Neural progenitor cell (in vitro differentiated cells): ENCODE measurements around the gene NEURL1. TPM values are rescaled to one million over a fixed set of nuclear protein-coding genes. Genes with fewer than 3 reads are reported as not detected.

Experiments used
- DNase-seq: peaks from one replicate; pipeline ENCODE4 v3.0.0-alpha.2; 2016; ENCODE audit warnings: low spot score
- H2AFZ ChIP-seq: fragments of 200-600 bp; sonication (generic); replicated peaks from 2 replicates; pipeline ENCODE4 v1.6.1; 2016; ENCODE audit warnings: antibody characterized with exemption
- H3F3A ChIP-seq: fragments of 200-600 bp; sonication (generic); 2 replicates; pipeline ENCODE4 v1.6.1; 2016; ENCODE audit warnings: antibody characterized with exemption, low read depth
- H3K27ac ChIP-seq: fragments of 200-600 bp; sonication (generic); 2 replicates; pipeline ENCODE4 v1.5.1; 2016; ENCODE audit warnings: mild to moderate bottlenecking
- H3K27me3 ChIP-seq: fragments of 200-600 bp; sonication (generic); 2 replicates; pipeline ENCODE4 v1.6.1; 2016; ENCODE audit warnings: mild to moderate bottlenecking, moderate library complexity
- H3K36me3 ChIP-seq: fragments of 200-600 bp; sonication (generic); 2 replicates; pipeline ENCODE4 v1.5.1; 2016
- H3K4me1 ChIP-seq: fragments of 200-600 bp; sonication (generic); 2 replicates; pipeline ENCODE4 v1.6.1; 2016; ENCODE audit warnings: mixed run types
- H3K4me2 ChIP-seq: fragments of 200-600 bp; sonication (generic); 2 replicates; pipeline ENCODE4 v1.6.1; 2016
- H3K4me3 ChIP-seq: fragments of 200-600 bp; sonication (generic); 2 replicates; pipeline ENCODE4 v1.5.1; 2016
- H3K79me2 ChIP-seq: fragments of 200-600 bp; sonication (generic); 2 replicates; pipeline ENCODE4 v1.6.1; 2016; ENCODE audit warnings: low read depth
- H3K9ac ChIP-seq: fragments of 200-600 bp; sonication (generic); 2 replicates; pipeline ENCODE4 v1.6.1; 2016
- H3K9me3 ChIP-seq: fragments of 200-600 bp; sonication (generic); 2 replicates; pipeline ENCODE4 v1.5.1; 2016; ENCODE audit warnings: low read depth
- H4K20me1 ChIP-seq: fragments of 200-600 bp; sonication (generic); 2 replicates; pipeline ENCODE4 v1.6.1; 2016; ENCODE audit warnings: low read depth
- H3K27ac Mint-ChIP-seq: 3 replicates; pipeline ENCODE4 v1.8.0; 2021; ENCODE audit warnings: mixed read lengths
- H3K27me3 Mint-ChIP-seq: 2 replicates; pipeline ENCODE4 v1.8.0; 2022; ENCODE audit warnings: low read depth, mild to moderate bottlenecking, inconsistent platforms, moderate library complexity, mixed read lengths; ENCODE audit not compliant: insufficient read depth
- H3K36me3 Mint-ChIP-seq: 3 replicates; pipeline ENCODE4 v1.8.0; 2021; ENCODE audit warnings: mixed read lengths
- H3K4me1 Mint-ChIP-seq: 3 replicates; pipeline ENCODE4 v1.8.0; 2021; ENCODE audit warnings: mixed read lengths
- H3K4me3 Mint-ChIP-seq: 3 replicates; pipeline ENCODE4 v1.8.0; 2021; ENCODE audit warnings: mild to moderate bottlenecking, moderate library complexity, mixed read lengths
- H3K9me3 Mint-ChIP-seq: 3 replicates; pipeline ENCODE4 v1.8.0; 2020; ENCODE audit warnings: mixed read lengths
- EZH2 ChIP-seq: fragments of 200-600 bp; sonication (generic); IDR thresholded peaks from 2 replicates; pipeline ENCODE4 v1.6.1; 2017; ENCODE audit warnings: antibody characterized with exemption, mild to moderate bottlenecking, moderate library complexity
- EZH2phosphoT487 ChIP-seq: fragments of 200-600 bp; sonication (generic); IDR thresholded peaks from 2 replicates; pipeline ENCODE4 v1.6.1; 2017; ENCODE audit warnings: antibody characterized with exemption
- total RNA-seq: library from RNA; depleted of rRNA; stranded (reverse); fragments of >200 nt; gene quantifications from 2 replicates; pipeline ENCODE4 v1.2.3, GENCODE V29; 2015; ENCODE audit warnings: low replicate concordance
- TF ChIP-seq, protein P1 (sequence below): fragments of 200-600 bp; sonication (generic); IDR thresholded peaks from 2 replicates; pipeline ENCODE4 v1.5.1; 2017; ENCODE audit warnings: antibody characterized with exemption, mild to moderate bottlenecking

NEURL1 gene
- total RNA-seq, 1 donor from 2014 or later: 0.06 TPM

DNA sequence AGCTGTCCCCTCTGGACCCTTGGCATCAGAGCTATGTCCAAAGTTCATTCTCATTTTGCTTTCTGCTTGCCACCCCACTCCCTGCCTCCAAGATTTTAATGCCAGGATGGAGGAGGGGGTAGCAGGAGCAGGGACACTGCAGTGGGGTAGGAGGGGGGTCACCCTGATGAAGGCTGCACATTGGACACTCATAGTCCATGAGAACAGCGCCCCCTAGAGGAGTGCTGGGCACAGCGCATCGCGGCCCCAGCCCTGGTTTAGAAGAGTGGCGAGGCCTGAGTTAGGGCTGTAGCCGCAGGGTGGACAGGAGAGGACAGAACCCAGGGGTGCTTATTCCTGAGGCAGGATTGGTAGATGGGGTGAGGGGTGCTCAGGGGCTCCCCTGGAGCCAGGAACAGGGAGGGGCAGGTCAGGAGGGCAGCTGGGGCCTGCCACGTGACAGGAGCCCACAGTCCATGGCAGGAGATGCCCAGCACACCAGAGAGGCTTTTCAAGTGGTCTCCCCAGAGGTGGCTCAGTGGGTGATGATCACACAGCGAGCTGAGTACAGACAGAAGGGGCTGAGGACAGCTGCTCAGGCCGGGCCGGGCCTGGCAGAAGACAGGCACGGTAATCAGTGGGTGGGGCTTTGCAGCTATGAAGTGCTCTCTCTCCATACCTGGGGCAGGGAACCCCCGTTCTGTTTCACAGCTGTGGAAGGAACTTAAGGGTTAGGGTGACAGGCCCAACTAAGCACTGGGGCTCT, 71.4 kb downstream of the NEURL1 start:
- TF ChIP-seq EZH2phosphoT487 (no peak), EZH2 (no peak)
- TF ChIP-seq, protein P1, sequence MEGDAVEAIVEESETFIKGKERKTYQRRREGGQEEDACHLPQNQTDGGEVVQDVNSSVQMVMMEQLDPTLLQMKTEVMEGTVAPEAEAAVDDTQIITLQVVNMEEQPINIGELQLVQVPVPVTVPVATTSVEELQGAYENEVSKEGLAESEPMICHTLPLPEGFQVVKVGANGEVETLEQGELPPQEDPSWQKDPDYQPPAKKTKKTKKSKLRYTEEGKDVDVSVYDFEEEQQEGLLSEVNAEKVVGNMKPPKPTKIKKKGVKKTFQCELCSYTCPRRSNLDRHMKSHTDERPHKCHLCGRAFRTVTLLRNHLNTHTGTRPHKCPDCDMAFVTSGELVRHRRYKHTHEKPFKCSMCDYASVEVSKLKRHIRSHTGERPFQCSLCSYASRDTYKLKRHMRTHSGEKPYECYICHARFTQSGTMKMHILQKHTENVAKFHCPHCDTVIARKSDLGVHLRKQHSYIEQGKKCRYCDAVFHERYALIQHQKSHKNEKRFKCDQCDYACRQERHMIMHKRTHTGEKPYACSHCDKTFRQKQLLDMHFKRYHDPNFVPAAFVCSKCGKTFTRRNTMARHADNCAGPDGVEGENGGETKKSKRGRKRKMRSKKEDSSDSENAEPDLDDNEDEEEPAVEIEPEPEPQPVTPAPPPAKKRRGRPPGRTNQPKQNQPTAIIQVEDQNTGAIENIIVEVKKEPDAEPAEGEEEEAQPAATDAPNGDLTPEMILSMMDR: peak; percentile 97
- H3K4me3 ChIP-seq: no peak overlapping the region
- Mint-ChIP-seq H3K4me1 (peaks cover 4% of the 10 kb centered on the region), H3K27me3 (peaks cover 9% of the 10 kb centered on the region), H3K9me3 (no peaks in the 10 kb centered on the region), H3K36me3 (no peaks in the 10 kb centered on the region), H3K4me3 (peak overlapping the region; percentile 58), H3K27ac (peak overlapping the region; percentile 54)
- DNase-seq: peak; percentile 77
- H3K9me3 ChIP-seq: no peaks in the 10 kb centered on the region
- H3K4me1 ChIP-seq: no peaks in the 10 kb centered on the region
- H3K27ac ChIP-seq: no peak overlapping the region
- H3F3A ChIP-seq: no peaks in the 10 kb centered on the region
- no peaks in the 10 kb centered on the region for H3K27me3 ChIP-seq
- H3K36me3 ChIP-seq: no peaks in the 10 kb centered on the region
- no peak overlapping the region for H2AFZ ChIP-seq
- H4K20me1 ChIP-seq: no peaks in the 10 kb centered on the region
- H3K79me2 ChIP-seq: no peaks in the 10 kb centered on the region
- no peak overlapping the region for H3K4me2 ChIP-seq
- no peak overlapping the region for H3K9ac ChIP-seq

- Histone ChIP-seq H3K4me1 (no peaks in the 10 kb centered on the region), H3F3A (no peaks in the 10 kb centered on the region), H3K9me3 (no peaks in the 10 kb centered on the region), H3K79me2 (no peaks in the 10 kb centered on the region), H4K20me1 (no peaks in the 10 kb centered on the region), H3K9ac (no peak overlapping the region), H3K4me2 (no peak overlapping the region), H3K4me3 (no peak overlapping the region), H2AFZ (no peak overlapping the region), H3K27ac (no peak overlapping the region), H3K36me3 (no peaks in the 10 kb centered on the region), H3K27me3 (no peaks in the 10 kb centered on the region)
- Mint-ChIP-seq H3K9me3 (no peaks in the 10 kb centered on the region), H3K27me3 (peaks cover 12% of the 10 kb centered on the region), H3K27ac (no peak overlapping the region), H3K36me3 (no peaks in the 10 kb centered on the region), H3K4me3 (no peak overlapping the region), H3K4me1 (peaks cover 7% of the 10 kb centered on the region)
- no peak for DNase-seq
- TF ChIP-seq, protein P1: no peak
Measured at GRCh38 chr10:103566536-103566935, 73.0 kb downstream of the NEURL1 start.

DNA sequence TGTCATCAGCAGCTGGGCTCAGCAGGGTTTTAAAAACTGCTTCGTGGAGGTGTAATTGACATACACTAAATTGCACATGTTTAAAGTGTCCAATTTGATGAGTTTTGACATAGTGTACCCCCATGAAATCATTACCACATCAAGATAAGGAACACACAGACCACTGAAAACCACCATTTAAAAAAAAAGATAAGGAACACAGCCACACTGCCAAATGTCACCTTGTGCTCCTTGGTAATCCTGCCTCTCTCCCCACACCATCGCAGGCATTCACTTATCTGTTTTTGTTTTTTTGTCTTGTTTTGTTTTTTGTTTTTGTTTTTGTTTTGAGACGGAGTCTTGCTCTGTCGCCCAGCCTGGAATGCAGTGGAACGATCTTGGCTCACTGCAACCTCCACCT, 75.0 kb downstream of the NEURL1 start:
- no peaks in the 10 kb centered on the region for H3K36me3 Mint-ChIP-seq
- Histone ChIP-seq H3F3A (no peaks in the 10 kb centered on the region), H4K20me1 (no peaks in the 10 kb centered on the region), H3K4me1 (no peaks in the 10 kb centered on the region), H3K36me3 (no peaks in the 10 kb centered on the region), H3K4me3 (no peak overlapping the region), H3K9ac (no peak overlapping the region), H3K27ac (no peak overlapping the region), H3K79me2 (no peaks in the 10 kb centered on the region), H3K9me3 (no peaks in the 10 kb centered on the region), H3K4me2 (no peak overlapping the region), H2AFZ (no peak overlapping the region), H3K27me3 (no peaks in the 10 kb centered on the region)
- H3K27ac Mint-ChIP-seq: no peak overlapping the region
- no peak for DNase-seq
- TF ChIP-seq, protein P1: no peak
- TF ChIP-seq EZH2 (no peak), EZH2phosphoT487 (no peak)
- peaks cover 10% of the 10 kb centered on the region for H3K27me3 Mint-ChIP-seq
- H3K4me3 Mint-ChIP-seq: no peak overlapping the region
- no peaks in the 10 kb centered on the region for H3K9me3 Mint-ChIP-seq
- H3K4me1 Mint-ChIP-seq: peaks cover 7% of the 10 kb centered on the region
